HG03025 (cell line): ENCODE data around the gene TULP1.
"Not testable (repeated sequence)": the region's sequence is repeated elsewhere in the genome, so short reads cannot be mapped to it uniquely, and the experiment has no call there.

Experiments used
- ATAC-seq: cut with Tn5 transposase; IDR thresholded peaks from one replicate; pipeline ENCODE4 v1.9.1; 2021; ENCODE audit warnings: mild to moderate bottlenecking, moderate library complexity; ENCODE audit not compliant: unreplicated experiment, low FRiP score

TULP1 gene

DNA sequence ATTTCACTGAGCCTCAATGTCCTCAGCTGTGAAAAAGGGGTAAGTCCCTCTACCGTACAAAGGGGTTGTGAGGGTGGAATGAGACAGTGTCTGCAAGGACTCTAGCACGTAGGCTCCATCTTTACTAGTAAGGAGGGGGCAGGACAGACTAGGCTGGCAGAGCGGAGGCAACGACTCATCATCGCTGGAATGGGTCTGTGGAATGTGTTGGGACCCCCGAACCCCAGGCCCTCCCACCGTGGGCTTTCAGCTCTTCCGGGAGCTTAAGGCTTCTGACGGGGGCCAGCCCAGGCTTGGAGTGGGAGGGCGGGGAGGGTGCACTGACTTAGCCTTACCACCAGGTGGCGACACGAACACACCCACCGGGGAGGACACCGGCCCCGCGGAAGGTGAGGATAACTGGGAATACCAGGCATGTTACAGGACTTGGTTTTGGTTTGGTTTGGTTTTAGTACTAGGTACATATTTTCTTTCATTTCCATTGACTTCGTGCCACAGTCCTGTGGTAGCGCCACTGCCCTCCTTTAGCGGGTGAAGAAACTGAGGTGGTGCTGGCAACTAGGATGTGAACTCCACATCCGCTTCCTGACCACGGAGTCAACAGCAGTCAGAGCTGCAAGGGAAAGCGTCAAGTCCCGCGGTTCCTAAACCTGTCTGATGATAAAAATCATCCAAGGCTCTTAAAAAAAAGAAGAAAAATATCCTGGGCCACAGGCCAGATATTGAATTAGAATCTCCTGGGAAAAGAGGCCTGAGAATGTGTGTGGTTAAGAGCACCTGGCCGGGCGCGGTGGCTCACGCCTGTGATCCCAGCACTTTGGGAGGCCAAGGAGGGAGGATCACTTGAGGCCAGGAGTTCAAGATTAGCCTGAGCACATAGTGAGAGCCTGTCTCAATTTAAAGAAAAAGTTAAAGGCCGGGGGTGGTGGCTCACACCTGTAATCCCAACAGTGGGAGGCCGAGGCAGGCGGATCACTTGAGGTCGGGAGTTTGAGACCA, 10.3 kb upstream of the TULP1 start:
- ATAC-seq: no peak

DNA sequence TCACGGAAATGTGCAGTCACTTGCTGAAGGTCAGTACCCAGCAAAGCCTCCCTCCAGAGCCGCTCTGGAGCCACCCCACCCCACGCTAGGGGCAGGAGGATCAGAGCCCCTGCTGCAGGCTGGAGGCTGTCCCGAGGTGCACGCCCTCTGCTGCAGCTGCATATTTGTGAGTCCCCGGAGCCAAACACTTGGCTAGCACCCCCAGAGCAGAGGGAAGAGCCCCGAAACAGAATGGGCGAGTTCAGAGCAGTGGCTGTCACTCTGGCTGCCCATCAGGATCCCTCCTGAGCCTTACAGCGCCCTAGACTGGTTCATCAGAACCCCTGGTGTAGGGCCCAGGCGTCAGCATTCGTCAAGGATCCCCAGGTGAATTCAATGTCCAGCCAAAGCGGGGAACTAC, 9.5 kb upstream of the TULP1 start:
- no peak for ATAC-seq

DNA sequence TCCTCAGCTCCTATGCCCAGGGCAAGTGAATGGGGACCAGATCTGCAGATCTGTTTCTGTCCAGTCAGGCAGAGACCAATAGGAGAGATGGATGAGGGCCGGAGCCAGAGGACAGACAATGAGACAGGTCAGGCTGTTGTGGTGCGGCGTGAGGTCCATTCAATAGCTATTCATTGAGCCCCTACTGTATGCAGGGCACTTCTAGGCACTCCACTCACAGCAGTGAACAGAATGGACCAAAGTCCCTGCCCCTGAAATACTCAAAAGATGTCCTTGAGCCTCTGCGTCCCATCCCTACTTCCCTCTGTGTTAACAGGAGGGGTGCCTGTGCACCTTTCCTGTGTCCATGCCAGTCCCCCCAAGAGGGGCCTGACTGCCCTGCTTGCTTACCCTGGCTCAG, 8.5 kb upstream of the TULP1 start:
- ATAC-seq: no peak

DNA sequence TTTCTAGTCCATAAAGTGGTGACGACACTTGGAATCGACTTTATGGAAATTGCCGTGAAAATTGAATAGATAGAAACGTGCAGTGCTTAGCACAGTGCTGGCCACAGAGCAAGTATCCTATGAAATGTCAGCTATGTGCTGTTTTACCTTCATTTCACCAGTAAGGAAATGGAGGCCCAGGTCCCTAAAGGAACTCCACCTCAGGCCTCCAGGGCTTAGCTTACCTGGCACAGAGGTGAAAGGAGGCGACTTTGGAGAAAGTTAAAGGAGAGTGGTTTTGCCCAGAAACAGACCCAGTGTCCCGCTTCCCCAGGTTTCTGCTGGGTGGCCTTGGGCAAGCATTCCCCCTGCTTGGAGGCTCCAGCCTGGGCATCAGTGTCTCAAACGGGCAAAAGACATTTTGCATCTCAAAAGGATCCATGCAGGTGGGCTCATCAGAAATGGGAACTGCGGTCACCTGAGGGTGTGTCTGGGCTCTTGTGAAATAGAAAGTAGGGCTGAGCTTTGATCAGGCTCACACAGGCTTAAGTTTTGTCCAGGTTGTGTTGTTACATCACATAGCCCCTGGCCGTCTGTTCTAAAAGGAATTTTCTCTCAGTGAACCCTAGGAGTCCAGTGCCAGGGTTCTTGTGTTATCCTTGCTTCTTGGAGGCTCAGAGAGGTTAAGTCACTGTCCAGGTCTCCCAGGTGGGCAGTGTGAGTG, 6.8 kb upstream of the TULP1 start:
- ATAC-seq: no peak

DNA sequence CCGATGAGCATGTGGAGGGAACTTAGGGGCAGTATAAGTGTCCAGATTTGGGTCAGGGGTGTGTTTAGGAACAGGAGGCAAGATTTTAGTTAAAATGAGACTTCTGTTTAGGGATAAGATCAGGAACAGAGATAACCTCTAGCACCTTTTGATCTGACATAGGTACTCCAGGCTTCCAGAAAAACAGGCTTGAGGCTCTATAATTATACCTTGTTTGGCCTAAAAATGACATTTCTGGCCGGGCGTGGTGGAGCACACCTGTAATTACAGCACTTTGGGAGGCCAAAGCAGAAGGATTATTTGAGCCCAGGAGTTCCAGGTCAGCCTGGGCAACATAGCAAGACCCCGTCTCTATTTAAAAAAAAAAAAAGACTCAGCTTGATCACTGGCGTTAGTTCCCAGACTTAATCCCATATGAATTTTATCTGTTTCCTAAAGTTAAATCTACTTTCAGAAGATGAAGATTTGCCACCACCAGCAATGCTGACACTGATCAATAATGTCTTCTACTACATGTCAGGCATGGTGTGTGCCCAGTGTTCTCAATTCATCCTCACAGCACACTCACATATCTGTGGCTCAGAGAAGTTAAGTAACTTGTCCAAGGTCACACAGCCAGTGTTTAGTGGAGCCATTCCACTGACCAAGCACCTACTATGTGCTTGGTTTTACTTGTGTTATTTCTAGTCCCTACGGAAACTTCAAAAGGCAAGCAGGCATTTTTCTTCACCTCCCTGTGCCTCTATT, 6.0 kb upstream of the TULP1 start:
- ATAC-seq: no peak

DNA sequence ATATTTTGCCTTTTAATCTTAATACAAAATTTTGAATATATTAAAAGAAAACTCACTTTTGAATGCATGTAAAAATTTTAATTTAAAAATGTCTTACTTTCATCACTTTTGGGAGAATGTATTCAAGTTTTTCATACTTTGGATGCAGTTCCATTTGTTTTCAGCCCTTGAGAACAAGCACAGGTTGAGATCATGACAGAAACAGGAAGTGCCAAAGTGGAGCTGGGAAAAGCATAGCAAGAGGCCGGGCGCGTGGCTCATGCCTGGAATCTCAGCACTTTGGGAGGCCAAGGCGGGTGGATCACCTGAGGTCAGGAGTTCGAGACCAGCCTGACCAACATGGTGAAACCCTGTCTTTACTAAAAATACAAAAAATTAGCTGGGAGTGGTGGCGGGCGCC, 5.3 kb upstream of the TULP1 start:
- ATAC-seq: not testable (repeated sequence)

DNA sequence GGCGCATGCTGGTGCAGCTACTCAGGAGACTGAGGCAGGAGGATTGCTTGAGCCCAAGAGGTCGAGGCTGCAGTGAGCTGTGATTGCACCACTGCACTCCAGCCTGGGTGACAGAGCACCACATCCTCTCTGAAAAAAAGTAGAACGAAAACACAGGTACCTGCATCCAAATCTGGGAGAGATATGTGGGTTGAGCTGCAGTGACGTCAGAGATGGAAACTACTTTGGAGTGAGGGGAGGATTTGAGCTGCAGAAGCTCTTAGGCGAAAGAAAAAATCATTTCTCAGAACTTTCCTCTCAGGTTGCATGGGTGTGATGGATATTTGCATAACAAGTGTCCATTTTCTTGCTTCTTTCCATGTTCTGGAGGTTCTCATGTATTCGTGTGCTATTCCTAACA, 4.0 kb upstream of the TULP1 start:
- no peak for ATAC-seq

DNA sequence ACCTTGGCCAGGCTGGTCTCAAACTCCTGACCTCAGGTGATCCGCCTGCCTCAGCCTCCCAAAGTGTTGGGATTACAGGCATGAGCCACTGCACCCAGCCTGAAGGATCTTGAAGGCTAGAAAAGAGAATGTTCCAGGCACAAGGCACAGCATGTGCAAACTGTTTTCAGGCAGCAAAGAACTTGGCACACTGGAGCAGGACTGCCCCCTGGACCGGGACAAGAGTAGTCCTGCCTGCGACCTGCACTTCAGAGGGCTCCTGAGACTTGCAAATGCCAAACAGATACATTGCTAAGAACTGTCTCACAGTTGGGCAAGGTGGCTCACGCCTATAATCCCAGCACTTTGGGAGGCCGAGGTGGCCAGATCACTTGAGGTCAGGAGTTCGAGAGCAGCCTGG, 3.2 kb upstream of the TULP1 start:
- ATAC-seq: not testable (repeated sequence)

DNA sequence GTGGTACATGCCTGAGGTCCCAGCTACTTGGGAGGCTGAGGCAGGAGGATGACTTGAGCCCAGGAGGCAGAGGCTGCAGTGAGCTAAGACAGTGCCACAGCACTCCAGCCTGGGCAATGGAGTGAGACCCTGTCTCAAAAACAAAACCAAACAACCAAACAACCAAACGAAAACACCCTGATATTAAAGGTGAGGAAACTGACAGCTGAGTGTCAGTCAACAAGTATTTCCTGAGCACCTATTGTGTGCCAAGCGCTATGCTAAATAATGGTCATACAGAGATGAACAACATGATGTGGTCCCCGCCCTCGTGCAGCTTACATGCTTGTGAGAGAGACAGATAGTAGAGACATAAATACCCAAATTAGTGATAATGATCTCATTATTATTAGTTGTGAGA, 1.9 kb upstream of the TULP1 start:
- ATAC-seq: no peak

DNA sequence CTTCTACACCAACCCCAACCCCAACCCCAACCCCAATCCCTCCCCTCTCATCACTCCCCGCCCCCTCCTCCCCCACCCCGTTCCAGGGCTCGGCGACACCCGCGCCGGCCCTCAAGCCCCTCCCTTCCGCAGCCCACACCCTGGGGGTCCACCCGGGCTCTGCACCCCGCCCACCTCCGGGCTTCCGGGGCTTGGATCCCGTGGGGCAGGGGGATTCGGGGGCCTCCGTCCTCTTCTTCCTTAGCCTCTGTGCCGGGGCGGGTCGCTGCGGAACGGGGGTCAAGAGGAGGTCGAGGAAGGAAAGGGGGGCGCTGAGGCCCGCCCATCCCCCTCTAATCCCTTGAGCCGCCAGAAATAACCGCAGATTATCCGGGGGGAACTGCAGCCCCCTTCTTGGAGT, 690 bp downstream of the TULP1 start:
- ATAC-seq: no peak

DNA sequence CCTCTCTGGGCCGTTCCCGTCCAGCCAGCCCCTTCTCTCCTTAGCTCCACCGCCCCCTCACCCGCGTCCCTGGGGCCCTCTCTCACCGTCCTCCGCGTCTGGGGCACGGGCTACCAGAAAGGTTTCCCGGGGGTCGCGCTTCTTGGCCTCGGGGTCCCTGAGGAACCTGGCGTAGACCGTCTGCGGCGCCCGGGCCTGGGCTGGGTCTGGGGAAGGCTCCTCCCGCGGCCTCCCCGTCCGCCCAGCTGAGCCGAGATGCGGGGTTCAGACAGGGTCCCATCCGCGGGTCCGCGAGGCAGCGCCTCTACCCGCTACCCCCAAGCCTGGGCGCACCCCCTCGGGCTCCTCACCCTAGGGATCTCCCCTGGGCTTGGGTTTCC, 1.1 kb downstream of the TULP1 start:
- no peak for ATAC-seq

DNA sequence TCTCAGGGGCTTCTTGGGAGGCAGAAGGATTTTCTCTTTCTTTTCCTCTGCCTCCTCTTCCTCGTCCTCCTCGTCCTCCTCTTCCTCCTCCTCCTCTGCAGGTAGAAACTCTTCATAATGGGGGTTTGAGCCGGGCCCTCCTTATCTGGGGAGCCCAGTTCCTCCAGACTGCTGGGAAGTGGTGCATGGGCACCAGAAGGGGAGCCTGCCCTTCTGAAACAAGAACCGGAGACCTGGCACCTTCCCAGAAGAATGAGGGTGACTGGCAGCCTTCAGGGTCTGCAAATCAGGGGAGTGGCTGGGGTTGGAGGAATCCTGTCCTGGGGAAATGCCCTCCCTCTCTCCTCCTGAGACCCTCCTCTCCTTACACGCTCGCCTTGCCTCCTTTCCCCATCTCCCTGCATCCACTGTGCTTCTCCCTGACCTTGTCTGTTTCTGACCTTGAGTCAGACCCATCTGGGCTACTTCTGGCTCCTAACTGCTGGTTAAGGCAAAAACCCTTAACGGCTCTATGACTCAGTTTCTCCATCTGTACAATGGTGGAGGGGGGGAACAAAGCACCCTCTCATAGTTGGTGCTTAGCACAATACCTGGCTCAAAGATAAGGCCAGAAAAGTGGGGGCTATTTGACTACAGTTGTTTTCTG, 1.7 kb downstream of the TULP1 start:
- no peak for ATAC-seq

DNA sequence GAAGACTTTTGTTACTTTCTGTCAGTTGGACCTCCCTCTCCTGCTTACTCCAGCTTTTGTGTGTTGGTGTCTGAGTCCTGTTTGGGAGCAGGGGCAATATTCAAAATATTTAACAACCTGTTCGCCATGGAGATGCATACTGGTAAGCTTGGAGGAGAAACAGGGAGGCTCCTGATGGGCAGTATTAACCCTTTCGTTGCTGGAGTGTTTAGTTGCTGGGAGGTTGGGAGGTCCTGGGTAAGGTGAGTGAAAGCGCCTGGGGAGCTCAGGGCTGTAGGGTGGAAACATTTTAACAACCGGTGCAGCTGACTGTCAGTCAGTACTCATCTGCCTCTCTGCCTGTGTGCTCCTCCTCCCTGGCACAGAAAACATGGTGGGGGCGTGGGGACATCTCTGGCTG, 4.2 kb downstream of the TULP1 start:
- ATAC-seq: no peak

DNA sequence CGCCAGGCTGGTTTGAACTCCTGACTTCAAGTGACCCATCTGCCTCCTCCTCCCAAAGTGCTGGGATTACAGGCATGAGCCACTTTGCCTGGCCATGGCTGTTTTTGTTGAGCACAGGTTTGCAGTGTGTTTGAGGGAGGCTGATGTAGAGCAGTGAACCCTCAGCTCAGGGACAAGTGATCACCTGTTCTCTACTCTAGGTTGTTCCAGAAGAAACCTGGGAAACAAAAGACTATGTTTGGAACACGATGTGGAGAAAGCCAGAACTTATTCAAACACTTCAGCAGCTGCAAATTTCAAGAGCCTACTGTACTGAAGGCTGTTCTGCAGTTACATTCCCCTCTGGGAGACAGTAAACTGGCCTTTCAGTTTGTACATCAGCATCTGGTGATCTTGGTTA, 4.7 kb downstream of the TULP1 start:
- ATAC-seq: no peak

DNA sequence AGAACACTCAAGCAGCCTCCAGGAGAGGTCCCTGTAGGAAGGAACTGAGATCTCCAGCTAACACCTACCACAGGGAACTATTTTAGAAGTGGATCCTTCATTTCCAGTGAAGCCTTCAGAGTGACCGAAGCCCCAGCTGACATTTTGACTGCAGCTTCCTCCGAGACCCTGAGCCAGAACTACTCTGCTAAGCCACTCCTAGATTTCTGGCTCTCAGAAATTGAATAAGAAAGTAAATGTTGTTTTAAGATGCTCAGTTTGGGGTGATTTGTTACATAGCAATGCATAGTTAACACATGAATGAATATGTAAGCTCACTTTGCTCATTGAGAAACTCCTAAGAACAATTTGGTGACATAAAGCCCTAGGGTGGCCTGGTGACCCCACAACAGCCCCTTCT, 5.5 kb downstream of the TULP1 start:
- no peak for ATAC-seq

DNA sequence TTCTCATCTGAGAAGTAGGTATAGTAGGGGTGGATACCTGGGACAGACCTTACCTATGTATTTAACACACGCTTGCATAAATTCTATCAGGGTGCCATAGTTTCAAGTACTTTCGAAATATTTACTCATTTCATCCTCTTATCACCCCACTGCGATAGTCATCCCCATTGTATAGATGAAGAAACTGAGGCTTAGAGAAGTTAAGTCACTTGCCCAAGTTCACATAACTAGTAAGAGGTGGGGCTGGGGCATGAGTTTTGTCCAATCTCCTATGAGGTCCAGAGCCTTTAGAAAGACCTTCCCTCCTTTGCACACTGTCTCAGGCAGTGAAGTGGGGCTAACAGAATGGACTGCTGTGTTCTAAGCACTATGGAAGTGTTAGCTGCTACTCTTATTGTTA, 6.2 kb downstream of the TULP1 start:
- no peak for ATAC-seq

DNA sequence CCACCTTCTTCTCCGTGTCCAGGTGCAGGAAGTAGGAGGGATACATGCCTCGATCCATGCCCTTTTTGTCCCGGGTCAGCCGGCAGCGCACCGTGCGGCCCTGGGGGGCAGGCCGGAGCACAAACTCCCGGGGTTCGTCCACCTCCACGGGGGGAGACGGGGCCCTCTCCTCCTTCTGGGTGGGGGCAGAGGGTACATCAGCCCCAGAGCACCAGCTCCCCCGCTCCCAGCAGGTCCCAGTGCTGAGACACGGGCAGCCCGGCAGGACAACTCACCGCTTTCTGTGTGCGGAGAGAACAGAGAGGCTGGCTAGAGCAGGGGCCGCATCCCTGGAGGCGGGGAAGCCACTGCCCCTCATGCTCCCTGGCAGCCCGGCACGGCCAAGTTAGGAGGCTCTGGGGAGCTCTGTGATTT, 6.7 kb downstream of the TULP1 start:
- ATAC-seq: no peak

DNA sequence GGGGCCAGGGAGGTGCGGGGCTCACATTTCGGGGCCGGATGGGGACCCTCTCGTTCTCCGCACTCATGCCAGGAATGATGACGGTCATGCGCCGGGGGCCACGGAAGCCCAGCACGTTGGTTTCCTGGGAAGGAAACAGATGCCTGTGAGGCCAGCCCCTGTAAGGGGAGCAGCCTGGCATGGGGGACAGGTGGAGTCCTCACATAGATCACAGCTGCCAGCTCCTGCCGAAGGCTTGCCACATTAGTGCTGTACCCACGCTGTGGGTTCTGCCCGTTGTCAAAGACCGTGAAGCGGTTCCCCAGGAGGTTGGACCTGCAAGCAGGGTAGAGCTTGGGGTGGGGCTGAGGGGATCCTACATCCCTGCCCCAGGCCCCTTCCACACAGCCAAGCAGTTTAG, 9.2 kb downstream of the TULP1 start:
- ATAC-seq: no peak

DNA sequence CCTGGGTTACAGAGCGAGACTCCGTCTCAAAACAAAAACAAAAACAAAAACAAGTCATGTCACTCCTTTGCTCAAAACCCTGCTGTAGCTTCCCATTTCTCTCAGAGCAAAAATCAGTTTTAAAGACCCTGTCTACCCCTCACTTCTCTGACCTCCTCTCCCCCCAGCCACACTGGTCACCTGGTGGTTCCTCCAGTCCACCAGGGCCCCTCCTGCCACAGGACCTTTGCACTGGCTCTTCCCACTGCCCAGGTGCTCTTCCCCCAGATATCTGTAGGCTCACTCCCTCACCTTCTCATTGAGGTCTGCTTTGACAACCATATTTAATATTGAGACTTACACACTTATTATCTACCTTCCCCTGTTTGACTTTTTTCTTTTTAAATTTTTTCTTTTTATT, 10.9 kb downstream of the TULP1 start:
- ATAC-seq: no peak

DNA sequence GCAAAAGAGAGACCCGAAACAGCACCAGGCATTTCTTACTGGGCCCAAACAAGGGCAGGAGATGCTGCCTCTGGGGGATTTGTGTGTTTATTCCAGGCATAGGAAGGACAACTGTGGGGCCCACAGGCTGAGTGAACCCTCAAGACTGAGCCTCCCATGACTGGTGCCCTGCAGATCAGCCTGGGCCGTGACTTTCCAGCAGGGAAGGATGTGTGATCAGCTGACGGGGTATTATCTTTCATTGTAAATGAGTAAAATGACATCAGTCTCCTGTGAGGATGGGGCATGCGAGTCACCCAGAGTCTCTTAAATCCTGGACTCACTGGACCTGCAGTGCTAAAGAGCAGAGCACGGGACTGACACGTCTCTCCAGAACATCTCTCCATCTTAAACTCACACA, 11.9 kb downstream of the TULP1 start:
- ATAC-seq: no peak

DNA sequence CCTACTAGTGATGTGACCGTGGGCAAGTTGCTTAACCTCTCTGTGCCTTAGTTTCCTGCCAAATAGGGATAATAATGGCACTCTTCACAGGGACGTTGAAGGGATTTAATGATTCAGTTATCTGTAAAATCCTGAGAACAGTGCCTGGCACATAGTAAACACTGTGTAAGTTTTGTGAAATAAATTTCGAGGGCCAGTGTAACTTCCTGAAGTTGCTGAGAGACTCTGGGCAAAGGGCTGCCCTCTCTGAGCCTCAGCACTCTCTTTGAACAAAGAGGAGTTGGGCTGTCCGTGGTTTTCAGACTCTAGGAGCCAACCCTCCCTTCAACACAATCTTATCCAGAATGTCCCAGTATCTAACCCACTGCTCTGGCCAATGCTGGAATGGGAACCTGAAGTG, 13.3 kb downstream of the TULP1 start:
- no peak for ATAC-seq
